ENCODE results near the gene TRAPPC12.

Gene TRAPPC12

GRCh38 chr2:3377612-3378432, 1.7 kb upstream of the TRAPPC12 start, which contains the start of gene EIPR1:
EIPR1 (minus strand) TSS chr2:3377818; CDS start chr2:3377689, 129 bp downstream.
- no peaks in the 10 kb centered on the region for H3K9me3 ChIP-seq (replicated peaks in 1 of 11)
- peaks cover 9 to 28% (median 19%) of the 10 kb centered on the region in 11 experiments; a peak in 20 of 22 replicates for H3K36me3 ChIP-seq
- H4K20me1 ChIP-seq: no peaks in the 10 kb centered on the region
- peak within 1 kb of the TSS; percentile 72 to 89 (median 85) for H3K9ac ChIP-seq
- H3K4me3 ChIP-seq: peak within 1 kb of the TSS; percentile 75 to 97 (median 85)
- no peak for TF ChIP-seq Cebpa-rat (IDR thresholded peaks at IDR 0.05)
- H3K27me3 ChIP-seq: no peaks in the 10 kb centered on the region
- H3K4me2 ChIP-seq: peak within 1 kb of the TSS; percentile 88 to 97 (median 95)
- peak within 1 kb of the TSS; percentile 64 to 94 (median 88) for H3K27ac ChIP-seq
- H3K4me1 ChIP-seq: peaks cover 35 to 45% (median 40%) of the 10 kb centered on the region in 10 experiments

GRCh38 chr2:3379339-3379646, 201 bp upstream of the TRAPPC12 start:
- no peak for TF ChIP-seq Cebpa-rat (IDR thresholded peaks at IDR 0.05)
- Histone ChIP-seq H3K4me2 (peak overlapping the region; percentile 86 to 97 (median 94)), H3K4me1 (peaks cover 35 to 45% (median 40%) of the 10 kb centered on the region in 10 experiments), H3K27ac (peak overlapping the region; percentile 79 to 94 (median 89)), H3K9me3 (replicated peaks in 1 of 11) (no peaks in the 10 kb centered on the region), H3K36me3 (peaks cover 13 to 38% (median 29%) of the 10 kb centered on the region in 11 experiments; a peak in 20 of 22 replicates), H3K9ac (peak overlapping the region; percentile 84 to 95 (median 91)), H3K4me3 (peak overlapping the region; percentile 73 to 94 (median 84)), H4K20me1 (no peaks in the 10 kb centered on the region; a peak in 2 of 22 replicates), H3K27me3 (no peaks in the 10 kb centered on the region)

GRCh38 chr2:3386448-3386958, 7.0 kb downstream of the TRAPPC12 start:
- Histone ChIP-seq H3K9ac (no peak overlapping the region), H3K4me2 (peak overlapping the region in 1 of 11 experiments; percentile 40; a peak in 2 of 22 replicates), H3K27ac (no peak overlapping the region), H3K4me1 (peaks cover 0 to 9% (median 3%) of the 10 kb centered on the region in 10 experiments; a peak in 8 of 20 replicates), H3K27me3 (no peaks in the 10 kb centered on the region), H3K9me3 (replicated peaks in 1 of 11) (peaks cover 0 to 9% (median 0%) of the 10 kb centered on the region in 11 experiments; a peak in 2 of 22 replicates), H3K36me3 (peaks cover 53 to 84% (median 63%) of the 10 kb centered on the region in 11 experiments), H4K20me1 (peaks cover 0 to 32% (median 11%) of the 10 kb centered on the region in 11 experiments; a peak in 9 of 22 replicates), H3K4me3 (no peak overlapping the region)
- no peak for TF ChIP-seq Cebpa-rat (IDR thresholded peaks at IDR 0.05)

GRCh38 chr2:3387011-3387410, 7.5 kb downstream of the TRAPPC12 start:
- Histone ChIP-seq H3K4me1 (peaks cover 0 to 6% (median 0%) of the 10 kb centered on the region in 10 experiments; a peak in 3 of 20 replicates), H3K36me3 (peaks cover 58 to 84% (median 66%) of the 10 kb centered on the region in 11 experiments), H3K9me3 (replicated peaks in 1 of 11) (peaks cover 0 to 9% (median 0%) of the 10 kb centered on the region in 11 experiments; a peak in 2 of 22 replicates), H3K9ac (no peak overlapping the region), H3K4me3 (no peak overlapping the region), H3K27me3 (no peaks in the 10 kb centered on the region), H3K27ac (no peak overlapping the region), H4K20me1 (peaks cover 0 to 37% (median 11%) of the 10 kb centered on the region in 11 experiments; a peak in 10 of 22 replicates), H3K4me2 (peak overlapping the region in 1 of 11 experiments; percentile 40; a peak in 2 of 22 replicates)
- no peak for TF ChIP-seq Cebpa-rat (IDR thresholded peaks at IDR 0.05)

GRCh38 chr2:3387644-3388411, 8.3 kb downstream of the TRAPPC12 start:
- no peak overlapping the region for H3K9ac ChIP-seq
- H3K4me2 ChIP-seq: no peak overlapping the region
- no peak for TF ChIP-seq Cebpa-rat (IDR thresholded peaks at IDR 0.05)
- peaks cover 58 to 84% (median 66%) of the 10 kb centered on the region in 11 experiments for H3K36me3 ChIP-seq
- peaks cover 0 to 6% (median 0%) of the 10 kb centered on the region in 10 experiments; a peak in 3 of 20 replicates for H3K4me1 ChIP-seq
- peaks cover 0 to 40% (median 11%) of the 10 kb centered on the region in 11 experiments; a peak in 10 of 22 replicates for H4K20me1 ChIP-seq
- H3K27ac ChIP-seq: no peak overlapping the region
- H3K4me3 ChIP-seq: no peak overlapping the region
- H3K9me3 ChIP-seq (replicated peaks in 1 of 11): peaks cover 0 to 9% (median 0%) of the 10 kb centered on the region in 11 experiments; a peak in 2 of 22 replicates
- H3K27me3 ChIP-seq: no peaks in the 10 kb centered on the region

- Histone ChIP-seq H3K9ac (no peak overlapping the region), H3K9me3 (replicated peaks in 1 of 11) (peaks cover 0 to 9% (median 0%) of the 10 kb centered on the region in 11 experiments; a peak in 2 of 22 replicates), H3K27me3 (no peaks in the 10 kb centered on the region), H3K36me3 (peaks cover 58 to 86% (median 68%) of the 10 kb centered on the region in 11 experiments), H3K27ac (no peak overlapping the region), H4K20me1 (peaks cover 0 to 40% (median 11%) of the 10 kb centered on the region in 11 experiments; a peak in 10 of 22 replicates), H3K4me3 (no peak overlapping the region), H3K4me2 (no peak overlapping the region), H3K4me1 (peaks cover 0 to 6% (median 0%) of the 10 kb centered on the region in 10 experiments; a peak in 3 of 20 replicates)
- no peak for TF ChIP-seq Cebpa-rat (IDR thresholded peaks at IDR 0.05)
Observed at GRCh38 chr2:3388412-3388738, 8.9 kb downstream of the TRAPPC12 start.

GRCh38 chr2:3389193-3389592, 9.7 kb downstream of the TRAPPC12 start:
- no peak for TF ChIP-seq Cebpa-rat (IDR thresholded peaks at IDR 0.05)
- H4K20me1 ChIP-seq: peaks cover 0 to 40% (median 11%) of the 10 kb centered on the region in 11 experiments; a peak in 10 of 22 replicates
- H3K36me3 ChIP-seq: peaks cover 66 to 86% (median 74%) of the 10 kb centered on the region in 11 experiments

GRCh38 chr2:3390041-3390440, 10.5 kb downstream of the TRAPPC12 start:
- Histone ChIP-seq H3K4me3 (no peak overlapping the region), H3K4me2 (no peak overlapping the region), H3K9ac (no peak overlapping the region), H3K27ac (no peak overlapping the region), H3K4me1 (peaks cover 0 to 6% (median 0%) of the 10 kb centered on the region in 10 experiments; a peak in 3 of 20 replicates), H4K20me1 (peaks cover 0 to 40% (median 11%) of the 10 kb centered on the region in 11 experiments; a peak in 10 of 22 replicates), H3K27me3 (no peaks in the 10 kb centered on the region), H3K9me3 (replicated peaks in 1 of 11) (peaks cover 5 to 21% (median 14%) of the 10 kb centered on the region in 11 experiments; a peak in 19 of 22 replicates), H3K36me3 (peaks cover 72 to 90% (median 80%) of the 10 kb centered on the region in 11 experiments)
- no peak for TF ChIP-seq Cebpa-rat (IDR thresholded peaks at IDR 0.05)

More at GRCh38 chr2:3389193-3389592, 9.7 kb downstream of the TRAPPC12 start:
- Histone ChIP-seq H3K9ac (no peak overlapping the region), H3K4me1 (peaks cover 0 to 6% (median 0%) of the 10 kb centered on the region in 10 experiments; a peak in 3 of 20 replicates), H3K27ac (no peak overlapping the region), H3K27me3 (no peaks in the 10 kb centered on the region), H3K4me2 (no peak overlapping the region), H3K4me3 (no peak overlapping the region), H3K9me3 (replicated peaks in 1 of 11) (peaks cover 0 to 13% (median 6%) of the 10 kb centered on the region in 11 experiments; a peak in 10 of 22 replicates)

Data from BLaER1 treated with 17β-estradiol and CSF1 and Interleukin-3, amounts not matched to agents 10 nM and 100 nM (cell line).